ENCODE measurements around the gene NLRP1. TPM values are rescaled to one million over a fixed set of nuclear protein-coding genes. Genes with fewer than 3 reads are reported as not detected.

NLRP1 gene
- total and polyA plus RNA-seq, 2 of the 13 experiments (the other 11 are each of a cell fraction or from before 2014, with no cell fraction given) = 3.4 to 3.7 TPM

GRCh38 chr17:5486206-5487124 lies 97.8 kb downstream of the NLRP1 start, which contains the start of gene MIS12 (continued):
- 0 out of 2 replicates have a peak, but pooled peaks have one; percentile 37 for TF ChIP-seq ZNF609 (CRISPR knock-in tag; IDR thresholded peaks at IDR 0.05; ENCODE audit: borderline replicate concordance)
- TF ChIP-seq ZNF776 (CRISPR knock-in tag; IDR thresholded peaks at IDR 0.05) = peak; percentile 78; the same call in 1 of the 2 replicates
- peak; percentile 30; the same call in 1 of the 2 replicates for TF ChIP-seq ZNF691 (CRISPR knock-in tag; IDR thresholded peaks at IDR 0.05; ENCODE audit: borderline replicate concordance, low read depth)
- TF ChIP-seq ELK4 (CRISPR knock-in tag; IDR thresholded peaks at IDR 0.05; ENCODE audit: borderline replicate concordance) = 0 out of 2 replicates have a peak, but pooled peaks have one; percentile 13
- peak; percentile 81; the same call in 1 of the 2 replicates for TF ChIP-seq KMT2A (CRISPR knock-in tag; IDR thresholded peaks at IDR 0.05)
- 0 out of 2 replicates have a peak, but pooled peaks have one; percentile 25 for TF ChIP-seq TP53 (CRISPR knock-in tag; conservative IDR thresholded peaks at IDR 0.05)
- 0 out of 2 replicates have a peak, but pooled peaks have one; percentile 64 for TF ChIP-seq MYNN (CRISPR knock-in tag; IDR thresholded peaks at IDR 0.05; ENCODE audit: low read depth)
- TF ChIP-seq PAWR (CRISPR knock-in tag; IDR thresholded peaks at IDR 0.05; ENCODE audit: borderline replicate concordance) = no peak
- TF ChIP-seq MXD1 (CRISPR knock-in tag; IDR thresholded peaks at IDR 0.05) = peak; percentile 85; the same call in 1 of the 2 replicates
- TF ChIP-seq ZNF574 (CRISPR knock-in tag; IDR thresholded peaks at IDR 0.05) = peak; percentile 91

All from HepG2 (cell line).